HG03097 (cell line): ENCODE results near the gene DXO.
"Not testable (repeated sequence)": the region's sequence is repeated elsewhere in the genome, so short reads cannot be mapped to it uniquely, and the experiment has no call there.

ENCODE experiments used
- ATAC-seq: cut with Tn5 transposase; IDR thresholded peaks from one replicate; pipeline ENCODE4 v1.9.1; 2021; ENCODE audit not compliant: unreplicated experiment, low FRiP score

DXO gene

GRCh38 chr6:31980195-31980876 lies 8.4 kb upstream of the DXO start:
- not testable (repeated sequence) for ATAC-seq

- no peak for ATAC-seq
These were observed 7.4 kb upstream of the DXO start for GRCh38 chr6:31979238-31979898.

GRCh38 chr6:31978831-31979230 lies 6.9 kb upstream of the DXO start:
- no peak for ATAC-seq

- no peak for ATAC-seq
These were observed 6.0 kb upstream of the DXO start for GRCh38 chr6:31977816-31978431.

- ATAC-seq: not testable (repeated sequence)
These were observed 4.1 kb upstream of the DXO start for GRCh38 chr6:31976065-31976464.

- ATAC-seq: no peak
These were observed 892 bp upstream of the DXO start for GRCh38 chr6:31972709-31973350.

GRCh38 chr6:31971279-31971992 lies 502 bp downstream of the DXO start:
- no peak for ATAC-seq

- no peak for ATAC-seq
These were observed 1.2 kb downstream of the DXO start for GRCh38 chr6:31970604-31971271.

GRCh38 chr6:31969712-31970603 lies 2.0 kb downstream of the DXO start:
- ATAC-seq: no peak

- ATAC-seq: no peak
These were observed 2.9 kb downstream of the DXO start for GRCh38 chr6:31968791-31969711.

- ATAC-seq: no peak
These were observed 3.6 kb downstream of the DXO start for GRCh38 chr6:31968326-31968725.

GRCh38 chr6:31967926-31968320 lies 4.0 kb downstream of the DXO start:
- ATAC-seq: no peak

GRCh38 chr6:31966997-31967925 lies 4.7 kb downstream of the DXO start:
- ATAC-seq: no peak

- ATAC-seq: no peak
These were observed 5.4 kb downstream of the DXO start for GRCh38 chr6:31966506-31966905.

- no peak for ATAC-seq
These were observed 6.2 kb downstream of the DXO start for GRCh38 chr6:31965700-31966099.

GRCh38 chr6:31963921-31964320 lies 8.0 kb downstream of the DXO start:
- no peak for ATAC-seq

- ATAC-seq: no peak
These were observed 10.3 kb downstream of the DXO start for GRCh38 chr6:31961616-31962015.
